AG04449 (cell line): ENCODE results near the gene PDGFD.
A peak's percentile ranks its signal among the peaks of the same experiment; 100 is the strongest.

Experiments used
- CTCF ChIA-PET: fragments of 350-600 bp; formaldehyde crosslinking; extraction: SDS; loops from one replicate; lab custom pipeline; 2021; ENCODE audit warnings: antibody characterized with exemption; lab: Yijun Ruan, JAX
- POLR2A ChIA-PET: fragments of 400-600, 350-600 bp; formaldehyde crosslinking; extraction: SDS; loops from one replicate; lab custom pipeline; 2020; ENCODE audit warnings: antibody characterized with exemption, inconsistent platforms; lab: Yijun Ruan, JAX
- DNase-seq: peaks from one replicate; pipeline ENCODE4 v3.0.0-alpha.2; 2010; ENCODE audit warnings: low read depth, low spot score
- H3K4me3 ChIP-seq: 2 replicates; pipeline ENCODE4 v1.5.1; 2011; ENCODE audit warnings: low read depth, mild to moderate bottlenecking, control low read depth, low read length
- TF ChIP-seq, protein P1 (sequence below): IDR thresholded peaks from one replicate; pipeline ENCODE4 v1.5.1; 2011; ENCODE audit warnings: mild to moderate bottlenecking, moderate library complexity, low read length, control low read depth, inconsistent platforms; ENCODE audit not compliant: insufficient read depth; ENCODE audit errors: missing control alignments

PDGFD gene

GRCh38 chr11:104036995-104037394 is 127.0 kb downstream of the PDGFD start:
- CTCF ChIA-PET = no interaction called here
- TF ChIP-seq, protein P1, sequence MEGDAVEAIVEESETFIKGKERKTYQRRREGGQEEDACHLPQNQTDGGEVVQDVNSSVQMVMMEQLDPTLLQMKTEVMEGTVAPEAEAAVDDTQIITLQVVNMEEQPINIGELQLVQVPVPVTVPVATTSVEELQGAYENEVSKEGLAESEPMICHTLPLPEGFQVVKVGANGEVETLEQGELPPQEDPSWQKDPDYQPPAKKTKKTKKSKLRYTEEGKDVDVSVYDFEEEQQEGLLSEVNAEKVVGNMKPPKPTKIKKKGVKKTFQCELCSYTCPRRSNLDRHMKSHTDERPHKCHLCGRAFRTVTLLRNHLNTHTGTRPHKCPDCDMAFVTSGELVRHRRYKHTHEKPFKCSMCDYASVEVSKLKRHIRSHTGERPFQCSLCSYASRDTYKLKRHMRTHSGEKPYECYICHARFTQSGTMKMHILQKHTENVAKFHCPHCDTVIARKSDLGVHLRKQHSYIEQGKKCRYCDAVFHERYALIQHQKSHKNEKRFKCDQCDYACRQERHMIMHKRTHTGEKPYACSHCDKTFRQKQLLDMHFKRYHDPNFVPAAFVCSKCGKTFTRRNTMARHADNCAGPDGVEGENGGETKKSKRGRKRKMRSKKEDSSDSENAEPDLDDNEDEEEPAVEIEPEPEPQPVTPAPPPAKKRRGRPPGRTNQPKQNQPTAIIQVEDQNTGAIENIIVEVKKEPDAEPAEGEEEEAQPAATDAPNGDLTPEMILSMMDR = no peak
- DNase-seq = no peak
- POLR2A ChIA-PET = no interaction called here
- no peak overlapping the region for H3K4me3 ChIP-seq

- ChIA-PET POLR2A (no interaction called here), CTCF (no interaction called here)
- DNase-seq = no peak
- TF ChIP-seq, protein P1 = no peak
- H3K4me3 ChIP-seq = no peak within 1 kb of the TSS
Measured at GRCh38 chr11:104036588-104036987, 127.4 kb downstream of the PDGFD start, which contains the start of gene DDI1. TSS of gene DDI1 (plus strand) at chr11:104036640. CDS start at chr11:104036823, 183 bp downstream.

DNA sequence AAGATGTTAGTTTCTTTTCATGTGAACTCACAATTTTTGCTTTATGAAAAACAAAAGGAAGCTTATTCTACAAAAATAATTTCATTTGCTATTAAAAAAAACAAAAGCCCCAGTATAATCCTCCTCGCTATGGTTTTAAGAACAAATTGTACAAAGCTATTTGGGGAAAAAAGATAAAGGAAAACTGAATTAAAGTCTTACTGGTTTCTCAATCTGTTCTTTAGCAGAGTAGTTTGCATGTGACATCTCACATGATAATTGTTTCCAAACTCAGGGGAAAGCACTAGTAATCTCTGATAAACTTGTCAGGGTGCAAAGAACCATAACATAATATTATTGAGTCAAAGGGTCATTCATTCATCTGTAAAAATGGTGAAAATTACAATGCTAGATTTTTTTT is 130.4 kb downstream of the PDGFD start:
- TF ChIP-seq, protein P1 = no peak
- ChIA-PET POLR2A (no interaction called here), CTCF (interaction anchor here (1.2 kb wide), 1 partner anchor 351 kb away, joined by 3 read pairs; no protein-coding TSS in a partner anchor)
- no peak overlapping the region for H3K4me3 ChIP-seq
- no peak for DNase-seq

GRCh38 chr11:104033134-104033533 is 130.8 kb downstream of the PDGFD start:
- ChIA-PET POLR2A (no interaction called here), CTCF (interaction anchor here (1.2 kb wide), 1 partner anchor 351 kb away, joined by 3 read pairs; no protein-coding TSS in a partner anchor)
- TF ChIP-seq, protein P1 = no peak
- H3K4me3 ChIP-seq = no peak overlapping the region
- DNase-seq = peak; percentile 31

- no peak for DNase-seq
- TF ChIP-seq, protein P1 = no peak
- ChIA-PET CTCF (interaction anchor here (1.3 kb wide), 1 partner anchor 8 kb away, joined by 4 read pairs; no protein-coding TSS in a partner anchor), POLR2A (no interaction called here)
- H3K4me3 ChIP-seq = no peak overlapping the region
Measured at GRCh38 chr11:104028476-104029263, 135.3 kb downstream of the PDGFD start.

- TF ChIP-seq, protein P1 = no peak
- no peak overlapping the region for H3K4me3 ChIP-seq
- ChIA-PET CTCF (no interaction called here), POLR2A (no interaction called here)
- no peak for DNase-seq
Measured at GRCh38 chr11:104024572-104024971, 139.4 kb downstream of the PDGFD start.
